CD4-positive, alpha-beta T cell (primary cell): ENCODE measurements around the gene ARFGEF3. TPM values are rescaled to one million over a fixed set of nuclear protein-coding genes. Genes with fewer than 3 reads are reported as not detected.

Experiments used
- ATAC-seq: fragments of 200-7000 bp; cut with Tn5 transposase; one replicate; pipeline ENCODE4 v1.10.0; 2022; ENCODE audit warnings: mild to moderate bottlenecking; ENCODE audit not compliant: poor library complexity
- CTCF ChIA-PET: fragments of 350-600 bp; sonication (Branson Sonifier 250); formaldehyde crosslinking; loops from one replicate; lab custom pipeline; 2021; ENCODE audit warnings: antibody characterized with exemption, inconsistent platforms; lab: Charles Lee
- POLR2A ChIA-PET: fragments of 350-600 bp; sonication (Branson Sonifier 250); formaldehyde crosslinking; loops from one replicate; lab custom pipeline; 2021; ENCODE audit warnings: antibody characterized with exemption, inconsistent platforms; lab: Charles Lee
- DNase-seq, 14 experiments: peaks; one replicate each; pipeline ENCODE4 v3.0.0-alpha.2; 2013 to 2020; ENCODE audit warnings: mixed read lengths in 2 of 14
- H3K27ac ChIP-seq, 2 donors: one replicate each; pipeline versions ENCODE4 v1.5.1 to v1.7.0; 2013; ENCODE audit warnings: low read length in 2 of 2, low read depth in 1 of 2, mild to moderate bottlenecking in 1 of 2
- H3K27me3 ChIP-seq, 2 experiments: 1 replicate in 1 of 2; 2 replicates in 1 of 2; pipeline versions ENCODE4 v1.6.1 to v1.7.0; 2013; ENCODE audit warnings: low read length in 2 of 2, control low read depth in 1 of 2, mild to moderate bottlenecking in 1 of 2, moderate library complexity in 1 of 2; ENCODE audit not compliant: insufficient read depth in 2 of 2, control insufficient read depth in 1 of 2
- H3K36me3 ChIP-seq: one replicate; pipeline ENCODE4 v1.6.1; 2013; ENCODE audit warnings: low read length, control low read depth; ENCODE audit not compliant: insufficient read depth
- H3K4me1 ChIP-seq: one replicate; pipeline ENCODE4 v1.6.1; 2013; ENCODE audit warnings: low read length, control low read depth; ENCODE audit not compliant: insufficient read depth
- H3K4me3 ChIP-seq: one replicate; pipeline ENCODE4 v1.5.1; 2013; ENCODE audit warnings: mild to moderate bottlenecking, low read length, moderate library complexity
- H3K9me3 ChIP-seq, 2 experiments: 1 replicate in 1 of 2; 2 replicates in 1 of 2; pipeline versions ENCODE4 v1.6.1 to v1.7.0; 2013; ENCODE audit warnings: low read length in 2 of 2, mild to moderate bottlenecking in 2 of 2, control low read depth in 1 of 2, moderate library complexity in 1 of 2; ENCODE audit not compliant: control insufficient read depth in 1 of 2, insufficient read depth in 1 of 2
- H3K27ac Mint-ChIP-seq: one replicate; pipeline ENCODE4 v1.8.0; 2020; ENCODE audit warnings: mixed read lengths
- H3K27me3 Mint-ChIP-seq: one replicate; pipeline ENCODE4 v1.8.0; 2021; ENCODE audit warnings: mixed read lengths
- H3K36me3 Mint-ChIP-seq: one replicate; pipeline ENCODE4 v1.8.0; 2021; ENCODE audit warnings: low read depth, mixed read lengths
- H3K4me1 Mint-ChIP-seq: one replicate; pipeline ENCODE4 v1.8.0; 2021; ENCODE audit warnings: low read depth, mixed read lengths
- H3K4me3 Mint-ChIP-seq: one replicate; pipeline ENCODE4 v1.8.0; 2020; ENCODE audit warnings: mild to moderate bottlenecking, mixed read lengths
- H3K9me3 Mint-ChIP-seq: one replicate; pipeline ENCODE4 v1.8.0; 2020; ENCODE audit warnings: mixed read lengths
- intact Hi-C, 2 experiments: fragments of 100-400 bp; cut with DNase I in 1 of 2; cut with micrococcal nuclease in 1 of 2; formaldehyde crosslinking; loops; one replicate each; pipeline versions ENCODE4 v1.15.1 to v1.9.0; 2023 to 2025; cut with DNase I, micrococcal nuclease
- total RNA-seq, 174 experiments: library from RNA in 2 of 174; stranded (reverse) in 2 of 174; gene quantifications; one replicate each; pipeline ENCODE4 v1.2.3 and lab custom pipeline; 2021 to 2026
- TF ChIP-seq, protein P1 (sequence below): fragments of 200-600 bp; IDR thresholded peaks from one replicate; pipeline ENCODE4 v1.8.0; 2022; ENCODE audit warnings: antibody characterized with exemption, mild to moderate bottlenecking

Gene ARFGEF3
- total RNA-seq, 2 experiments from 2014 or later: not detected

DNA sequence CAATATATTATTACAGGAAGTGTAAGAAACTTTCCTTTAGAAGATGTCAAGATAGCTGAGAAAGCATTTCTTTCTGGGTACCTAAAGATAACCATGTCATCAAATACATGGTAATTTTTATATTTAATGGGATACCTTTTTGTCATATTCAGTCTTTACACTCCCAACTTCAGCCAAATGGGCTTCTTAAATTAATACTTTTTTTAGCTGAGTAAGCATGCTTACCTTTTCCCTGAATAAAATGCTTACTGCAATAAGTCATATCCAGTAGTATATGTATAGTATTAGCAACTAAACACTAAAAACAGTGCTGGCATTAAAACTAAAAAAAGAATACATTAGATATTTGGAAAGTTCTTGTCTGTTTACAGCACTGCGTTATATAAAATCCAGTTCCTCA is 74.0 kb downstream of the ARFGEF3 start:
- Histone ChIP-seq H3K4me1 (no peaks in the 10 kb centered on the region), H3K4me3 (no peak overlapping the region), H3K27me3 (peaks cover 0 to 3% of the 10 kb centered on the region in 2 experiments), H3K27ac (no peak overlapping the region), H3K36me3 (no peaks in the 10 kb centered on the region), H3K9me3 (no peaks in the 10 kb centered on the region)
- DNase-seq (no peak), ATAC-seq (no peak)
- TF ChIP-seq, protein P1, sequence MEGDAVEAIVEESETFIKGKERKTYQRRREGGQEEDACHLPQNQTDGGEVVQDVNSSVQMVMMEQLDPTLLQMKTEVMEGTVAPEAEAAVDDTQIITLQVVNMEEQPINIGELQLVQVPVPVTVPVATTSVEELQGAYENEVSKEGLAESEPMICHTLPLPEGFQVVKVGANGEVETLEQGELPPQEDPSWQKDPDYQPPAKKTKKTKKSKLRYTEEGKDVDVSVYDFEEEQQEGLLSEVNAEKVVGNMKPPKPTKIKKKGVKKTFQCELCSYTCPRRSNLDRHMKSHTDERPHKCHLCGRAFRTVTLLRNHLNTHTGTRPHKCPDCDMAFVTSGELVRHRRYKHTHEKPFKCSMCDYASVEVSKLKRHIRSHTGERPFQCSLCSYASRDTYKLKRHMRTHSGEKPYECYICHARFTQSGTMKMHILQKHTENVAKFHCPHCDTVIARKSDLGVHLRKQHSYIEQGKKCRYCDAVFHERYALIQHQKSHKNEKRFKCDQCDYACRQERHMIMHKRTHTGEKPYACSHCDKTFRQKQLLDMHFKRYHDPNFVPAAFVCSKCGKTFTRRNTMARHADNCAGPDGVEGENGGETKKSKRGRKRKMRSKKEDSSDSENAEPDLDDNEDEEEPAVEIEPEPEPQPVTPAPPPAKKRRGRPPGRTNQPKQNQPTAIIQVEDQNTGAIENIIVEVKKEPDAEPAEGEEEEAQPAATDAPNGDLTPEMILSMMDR: no peak
- intact Hi-C loops: no loop called here
- no peaks in the 10 kb centered on the region for H3K4me1 Mint-ChIP-seq
- peaks cover 30% of the 10 kb centered on the region for H3K27me3 Mint-ChIP-seq
- H3K36me3 Mint-ChIP-seq: no peaks in the 10 kb centered on the region
- CTCF ChIA-PET: no interaction called here
- H3K27ac Mint-ChIP-seq: no peak overlapping the region
- H3K9me3 Mint-ChIP-seq: no peaks in the 10 kb centered on the region
- H3K4me3 Mint-ChIP-seq: no peak overlapping the region
- POLR2A ChIA-PET: no interaction called here

DNA sequence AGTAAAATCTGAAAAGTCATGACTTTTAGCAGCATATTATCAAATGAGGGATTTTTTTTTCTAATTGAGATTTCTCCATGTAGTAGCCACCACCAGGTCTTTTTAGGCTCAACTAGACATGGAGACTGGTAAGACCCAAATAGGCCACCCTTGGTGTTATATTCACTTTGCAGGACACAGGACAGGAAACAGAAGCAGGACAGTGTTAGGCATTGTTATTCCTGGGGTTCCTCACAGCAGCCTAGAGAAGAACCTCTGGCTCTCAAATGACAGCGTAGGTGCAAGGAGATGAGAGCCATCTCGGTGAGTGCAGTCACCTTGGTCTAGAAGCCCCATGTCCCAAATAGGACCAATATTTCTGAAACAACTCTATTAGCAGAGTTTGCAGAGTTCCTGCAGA is 75.7 kb downstream of the ARFGEF3 start:
- POLR2A ChIA-PET: no interaction called here
- CTCF ChIA-PET: no interaction called here
- Mint-ChIP-seq H3K27ac (no peak overlapping the region), H3K4me1 (no peaks in the 10 kb centered on the region), H3K36me3 (no peaks in the 10 kb centered on the region), H3K9me3 (no peaks in the 10 kb centered on the region), H3K27me3 (peaks cover 33% of the 10 kb centered on the region), H3K4me3 (no peak overlapping the region)
- no peaks in the 10 kb centered on the region for H3K36me3 ChIP-seq
- H3K4me3 ChIP-seq: no peak overlapping the region
- no peak for ATAC-seq
- peaks cover 0 to 11% of the 10 kb centered on the region in 2 experiments for H3K27me3 ChIP-seq
- no peak overlapping the region for H3K27ac ChIP-seq
- intact Hi-C loops: no loop called here
- no peak for DNase-seq
- TF ChIP-seq, protein P1: no peak
- no peaks in the 10 kb centered on the region for H3K9me3 ChIP-seq
- no peaks in the 10 kb centered on the region for H3K4me1 ChIP-seq

DNA sequence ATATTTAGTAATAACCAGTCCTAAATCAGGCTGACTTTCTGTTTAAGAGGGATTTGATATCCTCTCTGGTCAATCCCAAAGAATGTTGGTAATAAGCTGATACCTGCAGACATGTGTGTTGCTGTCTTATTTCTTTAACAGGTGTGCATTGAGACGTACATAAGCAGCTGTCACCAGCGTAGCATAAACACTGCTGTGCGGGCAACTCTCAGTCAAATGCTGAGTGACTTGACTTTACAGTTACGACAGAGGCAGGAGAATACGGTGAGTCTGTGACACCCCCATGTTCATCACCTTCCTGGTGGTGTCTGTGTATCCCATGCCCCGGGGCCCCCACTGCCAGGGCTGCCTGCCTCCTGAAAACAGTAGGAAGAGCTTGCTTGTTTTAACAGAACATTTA is 76.6 kb downstream of the ARFGEF3 start:
- Mint-ChIP-seq H3K36me3 (no peaks in the 10 kb centered on the region), H3K27ac (no peak overlapping the region), H3K4me3 (no peak overlapping the region), H3K4me1 (no peaks in the 10 kb centered on the region), H3K27me3 (peaks cover 40% of the 10 kb centered on the region), H3K9me3 (no peaks in the 10 kb centered on the region)
- Histone ChIP-seq H3K4me1 (no peaks in the 10 kb centered on the region), H3K27me3 (peaks cover 0 to 11% of the 10 kb centered on the region in 2 experiments), H3K36me3 (no peaks in the 10 kb centered on the region), H3K27ac (no peak overlapping the region), H3K4me3 (no peak overlapping the region), H3K9me3 (no peaks in the 10 kb centered on the region)
- CTCF ChIA-PET: no interaction called here
- POLR2A ChIA-PET: no interaction called here
- intact Hi-C loops: no loop called here
- DNase-seq: no peak
- TF ChIP-seq, protein P1: no peak
- ATAC-seq: no peak
